Skin epidermis (tissue), 12 donors: Measurements from ENCODE around the gene ZBTB16.
A peak's percentile ranks its signal among the peaks of the same experiment; 100 is the strongest.

ENCODE experiments used
- H3K27ac ChIP-seq, 21 experiments: fragments of 200-600 bp; sonication (generic) in 11 of 21; one replicate each; pipeline ENCODE4 v1.5.0; 2020; ENCODE audit warnings: mild to moderate bottlenecking in 3 of 21, inconsistent platforms in 2 of 21, moderate library complexity in 2 of 21
- H3K4me3 ChIP-seq, 7 experiments: fragments of 200-600 bp; sonication (generic) in 2 of 7; one replicate each; pipeline ENCODE4 v1.5.0; 2020; ENCODE audit warnings: inconsistent platforms in 2 of 7, mild to moderate bottlenecking in 2 of 7, moderate library complexity in 1 of 7

Gene ZBTB16

DNA sequence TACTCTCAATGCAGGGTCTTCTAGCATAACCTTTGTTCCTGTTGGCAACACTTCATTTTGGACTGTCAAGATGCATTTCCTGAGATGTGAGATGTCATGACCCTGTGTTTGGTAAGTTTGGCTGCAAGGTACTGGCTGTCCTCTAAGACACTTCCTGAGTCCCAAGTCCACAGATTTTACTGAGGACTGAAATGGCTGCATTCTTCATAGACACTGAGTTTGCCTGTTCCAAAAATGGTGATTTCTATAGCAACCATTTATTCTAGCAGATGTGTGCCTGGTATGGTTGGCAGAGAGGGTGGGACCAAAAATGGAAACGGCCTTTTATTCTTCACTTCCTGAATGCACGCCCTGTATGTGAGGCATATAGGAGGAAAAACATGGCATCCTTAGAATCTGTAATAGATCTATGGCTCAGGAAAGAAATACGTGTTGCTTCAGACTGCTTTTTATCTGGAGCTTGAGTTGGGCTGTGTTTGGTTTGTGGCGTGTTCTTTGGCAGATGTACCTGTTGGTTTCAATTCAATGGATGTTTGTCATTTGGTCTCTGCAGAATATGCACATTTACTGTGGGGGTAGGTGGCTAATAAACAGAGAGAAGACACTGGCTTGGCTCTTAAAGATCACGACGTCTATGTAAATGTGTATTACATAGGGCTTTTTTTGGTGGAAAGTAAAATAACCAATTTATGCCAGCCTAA, 62.4 kb downstream of the ZBTB16 start:
- Histone ChIP-seq H3K27ac (no peak overlapping the region), H3K4me3 (no peak overlapping the region)

DNA sequence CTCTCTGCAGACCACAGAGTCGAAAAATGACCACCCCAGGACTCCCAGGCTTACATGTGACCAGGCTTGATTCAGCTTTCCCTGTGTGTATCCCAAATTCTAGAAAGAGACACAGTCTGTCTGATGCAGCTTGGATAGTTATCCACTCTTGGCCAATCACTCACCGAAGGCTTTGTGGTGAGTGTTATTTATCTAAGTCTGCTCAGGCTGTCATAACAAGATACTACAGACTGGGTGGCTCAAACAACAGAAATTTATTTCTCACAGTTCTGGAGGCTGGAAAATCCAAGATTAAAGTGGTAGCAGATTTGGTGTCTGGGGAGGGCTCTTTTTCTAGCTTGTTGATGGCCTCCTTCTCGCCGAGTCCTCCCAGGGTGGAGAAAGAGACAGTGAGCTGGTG, 63.2 kb downstream of the ZBTB16 start:
- H3K27ac ChIP-seq, result no peak overlapping the region
- no peak overlapping the region for H3K4me3 ChIP-seq

DNA sequence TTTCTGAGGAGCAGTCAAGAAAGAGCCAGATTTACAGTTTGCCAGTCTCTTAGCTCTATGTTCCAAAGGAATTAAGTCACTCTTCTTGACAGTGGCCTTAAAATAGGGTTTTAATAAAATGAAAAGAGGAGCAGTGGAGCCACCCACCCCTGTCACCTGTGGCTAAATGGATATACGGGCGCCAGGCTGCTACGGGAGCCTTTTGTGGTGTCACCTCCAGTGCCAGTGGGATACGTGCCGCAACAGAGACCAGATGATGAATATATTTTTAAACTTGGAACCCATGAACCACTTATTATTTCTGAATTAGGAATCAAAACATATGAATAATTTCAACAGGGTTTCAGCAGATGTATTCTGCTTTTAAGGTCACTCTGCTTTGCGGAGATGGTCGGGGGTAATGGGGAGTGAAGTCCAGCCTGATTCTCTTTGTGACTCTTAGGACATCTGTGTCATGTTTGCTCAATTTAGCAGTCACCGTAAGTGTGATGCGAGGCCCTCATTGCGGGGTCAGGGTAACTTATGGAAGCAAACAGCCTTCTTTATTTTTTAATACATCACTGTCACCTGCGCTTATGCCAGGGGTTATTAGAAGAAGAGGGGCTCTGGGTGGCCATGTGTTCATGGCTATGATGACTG, 64.3 kb downstream of the ZBTB16 start:
- Histone ChIP-seq H3K4me3 (no peak overlapping the region), H3K27ac (no peak overlapping the region)

DNA sequence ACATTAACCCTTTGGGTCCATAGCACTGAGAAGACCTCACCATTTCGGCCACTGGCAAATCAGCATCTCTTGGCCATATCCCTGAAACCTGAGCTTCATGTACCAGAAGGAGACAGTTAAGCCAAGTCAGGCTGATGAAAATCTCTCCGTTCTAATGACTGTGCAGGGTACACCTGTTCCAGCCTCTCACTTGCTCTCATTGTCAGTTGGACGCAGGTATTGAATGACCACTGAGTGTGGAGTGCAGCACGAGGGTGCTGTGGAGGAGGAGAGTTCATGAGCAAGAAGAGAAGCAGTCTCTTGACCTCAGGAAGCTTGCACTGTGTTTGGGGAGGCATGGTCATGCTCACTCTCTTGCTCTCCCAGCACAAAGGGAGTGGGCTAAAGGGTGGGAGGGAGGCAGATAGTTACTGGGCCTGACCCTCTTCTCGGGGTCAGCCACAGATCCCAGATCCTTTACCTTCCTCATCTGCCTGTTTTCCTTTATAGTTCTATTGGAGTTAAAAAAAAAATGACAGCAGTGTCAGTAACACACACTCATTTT, 65.2 kb downstream of the ZBTB16 start:
- no peak overlapping the region for H3K27ac ChIP-seq

DNA sequence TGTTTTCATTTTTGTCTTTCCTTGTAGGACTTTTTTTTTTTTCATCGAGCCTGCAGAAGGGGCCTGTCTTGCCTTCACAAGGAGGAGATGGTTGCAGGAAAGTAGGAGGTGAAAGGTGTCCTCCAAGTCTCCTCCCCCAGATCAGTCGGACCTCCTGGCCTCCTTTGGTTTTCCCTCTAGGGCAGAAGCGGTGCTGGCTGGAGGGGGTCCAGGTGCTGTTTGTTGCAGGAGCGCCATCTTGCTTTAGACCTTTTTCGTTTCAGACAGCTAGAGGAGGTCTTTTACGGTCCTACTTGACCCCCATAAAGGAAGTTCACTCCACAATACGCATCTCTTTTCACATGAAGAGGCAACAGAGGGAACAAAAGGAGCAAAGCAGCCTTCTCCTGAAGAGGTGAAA, 66.0 kb downstream of the ZBTB16 start:
- Histone ChIP-seq H3K4me3 (no peak overlapping the region), H3K27ac (no peak overlapping the region)

More for the DNA sequence above, 65.2 kb downstream of the ZBTB16 start:
- no peak overlapping the region for H3K4me3 ChIP-seq

DNA sequence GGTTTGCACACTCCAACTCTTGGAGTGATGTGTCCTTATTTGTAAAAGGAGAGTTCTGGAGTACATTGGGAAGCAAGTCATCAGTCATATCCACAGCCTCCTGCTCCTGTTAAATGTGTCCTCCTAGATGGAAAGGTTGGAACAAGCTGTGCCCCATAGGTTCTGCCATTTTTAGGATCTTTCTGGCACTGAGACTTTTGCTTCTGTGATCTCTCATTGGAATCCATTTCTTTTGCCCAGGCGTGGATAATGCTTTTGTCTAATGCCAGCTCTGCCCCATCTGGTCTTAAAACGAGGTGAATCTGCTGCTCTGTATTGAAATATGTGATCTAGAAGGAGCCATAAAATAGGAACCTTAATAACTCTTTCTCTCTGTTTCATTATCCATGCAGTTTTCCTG, 66.4 kb downstream of the ZBTB16 start:
- Histone ChIP-seq H3K4me3 (no peak overlapping the region), H3K27ac (no peak overlapping the region)

DNA sequence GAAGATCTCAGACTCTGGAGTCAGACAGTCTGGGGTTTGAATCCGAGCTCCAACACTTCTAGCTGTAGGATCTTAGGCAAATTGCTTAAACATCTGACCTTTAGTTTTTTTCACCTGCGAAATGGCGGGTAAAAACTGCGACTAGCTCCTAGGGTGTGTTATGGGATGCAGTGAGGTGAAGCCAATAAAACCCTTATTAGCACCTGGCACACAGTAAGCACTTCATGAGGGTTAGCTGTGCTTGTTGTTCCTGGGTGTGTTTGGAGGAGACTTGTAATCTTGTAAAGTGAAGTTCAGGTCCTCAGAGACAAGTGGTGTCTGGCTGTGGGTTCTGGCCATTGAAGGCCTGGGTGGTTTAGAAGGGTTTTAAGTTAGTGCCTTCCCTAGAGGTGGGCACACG, 68.9 kb downstream of the ZBTB16 start:
- H3K27ac ChIP-seq, result no peak overlapping the region
- H3K4me3 ChIP-seq, result no peak overlapping the region

DNA sequence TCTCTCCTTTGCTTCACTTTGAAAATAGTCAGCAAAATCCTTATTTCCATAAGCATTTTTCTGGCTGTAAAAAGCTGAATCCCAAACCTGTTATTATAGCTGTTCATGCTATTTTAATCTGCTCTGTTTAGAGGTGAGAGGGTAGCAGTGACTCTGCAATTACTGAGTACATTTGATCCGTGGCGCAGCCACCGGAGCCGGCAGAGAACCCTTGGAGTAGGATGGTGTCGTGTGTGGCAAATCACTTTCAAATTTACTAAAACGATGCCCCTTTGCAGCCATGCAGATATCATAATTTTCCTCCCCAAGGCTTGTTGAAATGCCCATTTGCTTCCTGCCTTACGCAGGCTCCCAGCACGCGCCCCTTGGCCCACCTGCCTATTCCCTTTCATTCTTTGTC, 69.6 kb downstream of the ZBTB16 start:
- Histone ChIP-seq H3K4me3 (no peak overlapping the region), H3K27ac (no peak overlapping the region)

DNA sequence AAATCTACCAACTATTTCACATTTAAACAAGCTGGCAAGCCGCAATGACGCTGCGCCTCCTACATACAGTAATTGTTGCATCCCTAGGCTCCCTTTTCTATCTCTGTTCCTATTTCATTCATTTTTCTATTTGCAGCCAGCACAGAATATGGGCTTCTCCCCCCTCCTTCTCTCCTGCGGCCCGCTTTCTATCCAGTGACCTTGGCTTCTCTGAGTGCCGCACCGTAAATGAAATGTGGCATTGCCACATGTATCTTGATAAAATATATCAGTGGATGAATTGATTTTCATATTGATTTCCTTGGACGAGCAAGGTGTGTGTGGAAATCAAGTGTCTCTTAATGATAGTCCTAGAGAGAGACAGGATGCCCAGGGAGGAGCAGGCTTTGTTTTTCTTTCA, 70.2 kb downstream of the ZBTB16 start:
- Histone ChIP-seq H3K27ac (peak overlapping the region in 1 of 21 experiments; percentile 25), H3K4me3 (no peak overlapping the region)

DNA sequence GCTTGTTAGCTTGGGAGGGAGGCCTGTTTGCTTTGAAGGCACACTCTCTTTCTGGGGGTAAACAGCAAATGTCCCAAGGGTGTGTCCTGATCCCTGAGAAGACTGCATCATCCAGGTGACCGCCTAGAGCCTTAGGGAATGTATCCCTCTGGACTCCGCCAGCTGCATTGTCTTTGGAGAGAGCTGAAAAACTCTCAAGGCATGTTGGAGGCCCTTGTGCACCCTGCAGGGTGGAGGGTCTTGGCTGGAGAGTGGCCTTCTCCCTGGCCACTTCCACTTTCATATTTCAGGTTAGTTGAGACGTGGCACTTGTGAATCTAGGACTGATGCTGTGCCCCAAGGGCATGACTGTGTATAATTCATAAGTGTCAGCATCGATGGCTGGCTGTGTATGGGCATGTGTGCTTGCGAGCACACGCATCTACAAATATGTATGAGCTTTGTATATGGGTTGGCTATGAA, 70.6 kb downstream of the ZBTB16 start:
- Histone ChIP-seq H3K4me3 (no peak overlapping the region), H3K27ac (peak overlapping the region in 2 of 21 experiments; percentile 5 to 25)

DNA sequence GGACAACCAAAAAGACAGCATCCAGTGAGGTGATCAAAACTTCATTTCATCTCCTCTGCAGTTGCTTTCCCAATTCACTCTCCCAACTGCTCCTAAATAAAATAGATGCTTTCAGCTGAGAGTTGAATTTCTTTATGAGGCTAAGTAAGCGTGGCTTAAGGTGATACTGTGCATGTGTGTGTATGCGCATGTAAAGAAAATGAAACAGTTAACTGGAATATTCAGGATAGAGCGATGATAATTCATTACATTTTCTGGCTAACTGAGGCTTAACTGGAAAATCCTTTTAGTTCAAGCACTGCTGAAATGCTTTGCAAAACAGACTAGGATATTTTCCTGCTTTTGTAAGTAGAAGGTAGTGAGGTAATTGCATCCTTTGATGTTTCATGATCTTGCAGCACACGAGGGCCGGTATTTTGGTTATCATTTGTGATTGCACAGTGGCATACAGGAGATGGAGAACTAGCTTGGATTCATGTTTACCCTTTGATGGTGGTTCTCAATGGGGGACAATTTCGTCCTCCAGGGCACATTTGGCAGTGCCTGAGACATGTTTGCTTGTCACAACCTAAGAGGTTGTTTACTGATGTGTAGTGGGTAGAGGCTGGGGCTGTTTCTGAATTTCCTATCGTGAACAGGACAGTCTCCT, 71.2 kb downstream of the ZBTB16 start:
- Histone ChIP-seq H3K27ac (peak overlapping the region in 2 of 21 experiments; percentile 5 to 12), H3K4me3 (no peak overlapping the region)

DNA sequence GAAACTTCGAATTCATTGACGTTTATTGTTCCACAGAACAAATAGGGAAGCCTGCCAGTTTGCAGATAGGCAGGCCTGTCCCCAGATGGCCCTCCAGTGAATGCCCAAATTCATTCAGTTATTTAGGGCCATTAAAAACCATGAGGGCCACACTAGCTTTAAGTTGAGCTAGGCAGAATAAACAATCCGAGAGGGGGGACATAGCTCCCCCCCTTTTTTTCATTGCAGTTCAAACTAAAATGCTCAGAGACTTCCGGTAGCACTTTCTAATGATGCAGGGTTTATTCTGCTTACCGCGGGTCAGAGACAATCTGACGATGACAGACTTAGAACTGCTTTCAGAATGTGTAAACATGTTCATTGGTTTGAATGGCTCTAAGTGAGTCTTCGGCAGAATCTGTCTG, 72.0 kb downstream of the ZBTB16 start:
- Histone ChIP-seq H3K4me3 (no peak overlapping the region), H3K27ac (peak overlapping the region in 2 of 21 experiments; percentile 12 to 79)

DNA sequence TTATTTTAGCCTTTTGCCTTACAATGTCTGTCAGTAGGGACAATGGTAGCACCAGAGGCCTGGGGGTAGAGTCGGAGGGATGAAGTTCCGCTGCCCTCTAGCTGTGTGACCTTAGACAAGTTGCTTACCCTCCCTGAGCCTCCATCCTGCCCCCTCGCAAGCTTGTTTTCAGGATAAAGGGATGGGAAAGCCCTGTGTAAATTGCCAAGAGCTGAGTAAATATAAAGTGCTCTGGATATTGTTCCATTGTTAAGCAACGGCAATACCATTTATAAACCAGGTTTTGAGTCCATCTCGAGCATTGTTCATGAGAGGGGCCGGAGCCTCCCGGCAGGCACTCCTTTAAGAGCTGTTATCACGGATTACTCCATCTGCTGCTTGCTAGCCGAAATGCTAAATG, 72.9 kb downstream of the ZBTB16 start:
- H3K4me3 ChIP-seq, result no peak overlapping the region
- H3K27ac ChIP-seq, result peak overlapping the region in 8 of 21 experiments; percentile 3 to 87 (median 66)

DNA sequence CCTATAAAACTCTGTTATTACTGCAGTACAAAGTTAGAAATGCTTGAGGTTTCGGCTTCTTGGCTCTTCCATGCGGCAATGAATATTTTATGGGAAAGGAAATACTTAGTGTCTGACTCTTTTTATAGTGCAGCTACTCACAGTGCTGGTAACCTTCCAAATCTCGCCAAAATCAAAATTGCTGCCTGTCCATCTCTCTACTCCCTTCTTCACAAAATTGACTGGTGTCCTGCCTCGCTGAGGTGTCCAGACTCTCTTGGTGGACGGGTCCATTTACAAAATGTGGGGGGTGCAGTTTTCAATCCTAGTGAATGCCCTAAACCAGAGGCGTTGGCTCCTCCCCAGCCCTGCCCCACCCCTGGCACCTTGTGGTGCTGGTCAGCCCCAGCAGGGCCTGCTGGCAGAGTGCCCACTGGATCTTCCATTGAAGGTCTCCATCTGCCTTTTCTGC, 73.5 kb downstream of the ZBTB16 start:
- Histone ChIP-seq H3K27ac (peak overlapping the region in 7 of 21 experiments; percentile 14 to 87 (median 64)), H3K4me3 (no peak overlapping the region)

DNA sequence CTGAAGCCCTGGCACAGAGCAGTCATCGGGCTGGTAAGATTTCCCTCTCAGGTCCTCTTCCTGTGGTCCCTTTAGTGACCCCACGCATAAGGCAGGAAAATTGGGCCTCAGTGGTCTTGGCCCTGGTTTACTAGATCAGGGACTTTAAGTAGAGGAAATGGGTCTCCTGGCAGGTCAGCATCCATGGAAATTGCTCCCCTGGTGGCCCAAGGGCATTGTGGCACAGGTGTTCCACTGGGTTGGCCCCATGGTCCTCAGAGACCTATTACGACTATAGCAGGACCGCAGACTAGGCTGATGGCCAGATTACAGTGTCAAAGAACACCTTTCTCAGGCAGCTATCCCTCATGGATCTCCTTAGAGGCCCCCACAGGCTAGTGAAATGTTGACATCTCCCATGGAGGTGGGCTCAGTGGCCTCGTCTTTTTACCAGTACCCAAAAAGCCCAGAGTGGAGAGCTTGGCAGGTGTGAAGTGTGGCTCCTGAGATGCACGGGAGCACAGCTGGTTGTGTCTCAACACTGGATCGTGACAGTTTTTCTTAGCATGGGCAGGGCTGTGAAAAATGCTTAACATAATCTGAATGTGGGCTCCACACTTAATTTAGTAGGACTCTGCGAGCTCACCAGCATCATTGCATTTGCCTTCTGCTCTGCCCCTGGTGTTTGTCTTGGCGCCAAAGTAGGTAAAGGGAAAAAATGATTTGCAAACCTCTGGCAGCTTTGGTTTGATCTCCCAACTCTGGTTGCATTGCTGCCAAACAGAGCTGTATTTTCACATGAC, 74.2 kb downstream of the ZBTB16 start:
- Histone ChIP-seq H3K4me3 (no peak overlapping the region), H3K27ac (peak overlapping the region in 5 of 21 experiments; percentile 9 to 87 (median 34))

DNA sequence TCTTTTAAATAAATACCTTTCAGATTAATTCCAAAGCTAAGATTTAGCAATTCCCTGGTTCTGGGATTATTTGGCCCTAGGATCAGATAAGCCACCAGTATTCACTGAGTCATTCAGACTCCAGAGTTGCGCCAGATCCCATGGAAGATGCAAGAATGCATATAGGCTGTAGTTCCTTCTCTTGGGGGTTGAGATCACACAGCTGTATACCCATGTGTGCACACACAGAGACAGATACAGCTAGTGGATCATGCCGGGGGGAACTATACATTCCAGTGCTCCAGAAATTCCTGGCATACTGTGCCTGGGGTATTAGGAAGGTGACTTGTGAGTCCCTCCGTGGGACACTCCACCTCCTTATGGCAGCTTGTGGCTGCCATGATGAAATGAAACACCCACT, 75.4 kb downstream of the ZBTB16 start:
- Histone ChIP-seq H3K27ac (peak overlapping the region in 8 of 21 experiments; percentile 15 to 79 (median 44)), H3K4me3 (no peak overlapping the region)

DNA sequence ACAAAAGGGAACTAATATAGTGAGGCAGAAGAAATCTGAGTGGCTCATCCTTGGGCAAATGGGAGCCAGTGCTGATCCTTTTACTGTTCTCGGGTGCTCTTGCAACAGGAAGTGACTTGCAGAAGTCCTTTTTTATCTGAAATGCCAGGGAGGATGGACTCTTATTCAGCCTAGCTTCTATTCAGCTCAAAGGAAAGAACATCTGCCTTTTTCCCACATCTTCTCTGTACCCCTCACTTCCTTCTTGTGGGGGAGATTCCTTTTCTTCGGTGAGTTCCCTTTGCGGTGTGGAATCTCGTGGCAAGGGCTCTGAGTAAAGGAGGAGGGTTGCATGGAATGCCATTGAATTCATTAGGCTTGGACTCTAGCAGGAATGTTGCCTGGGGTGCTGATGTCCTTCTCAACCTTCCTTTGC, 76.2 kb downstream of the ZBTB16 start:
- Histone ChIP-seq H3K27ac (peak overlapping the region in 10 of 21 experiments; percentile 8 to 79 (median 30)), H3K4me3 (no peak overlapping the region)

DNA sequence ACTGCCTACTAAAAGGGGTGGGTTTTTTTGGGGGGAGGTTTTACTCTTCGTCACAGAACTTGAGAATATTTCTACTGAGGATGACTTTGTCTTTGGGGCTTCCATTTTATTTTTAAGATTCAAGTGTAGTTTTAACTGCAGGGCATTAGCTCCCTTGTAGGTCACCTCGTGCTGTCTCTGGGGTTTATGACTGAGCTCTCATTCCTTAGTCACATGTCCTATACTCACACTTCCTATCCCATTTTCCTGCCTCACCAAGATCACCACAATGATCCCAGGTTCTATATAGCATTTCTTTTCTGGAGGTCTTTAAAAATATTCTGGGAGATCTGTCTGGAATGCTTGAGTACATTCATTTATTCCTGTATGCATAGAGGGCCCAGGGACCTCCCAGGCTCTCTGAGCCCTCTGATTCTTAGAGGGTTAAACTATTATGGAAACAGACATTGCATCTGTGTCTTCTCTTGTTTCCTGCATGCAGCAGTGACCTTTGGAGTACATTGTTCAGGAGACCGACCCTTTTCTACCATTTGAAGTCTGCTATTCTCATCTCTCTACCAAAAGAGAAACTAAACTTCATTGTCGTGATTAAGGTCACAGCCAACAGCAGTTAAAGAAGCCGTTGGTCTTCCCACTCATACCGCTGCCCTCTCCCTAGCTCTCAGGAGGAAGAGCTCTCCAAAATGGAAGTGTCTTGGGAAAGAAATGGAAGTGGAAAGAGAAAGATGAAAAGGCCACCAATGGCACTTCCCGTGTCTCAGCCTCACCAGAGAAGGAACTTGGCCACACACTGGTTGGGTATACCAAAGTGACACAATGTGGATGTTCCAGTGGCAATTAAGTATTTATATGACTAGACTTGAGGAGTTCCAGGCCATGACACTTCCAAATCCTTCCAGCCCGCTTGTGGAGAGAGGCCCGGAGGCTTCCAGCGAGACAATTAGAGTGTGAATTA, 77.5 kb downstream of the ZBTB16 start:
- Histone ChIP-seq H3K27ac (peak overlapping the region in 7 of 21 experiments; percentile 3 to 59 (median 47)), H3K4me3 (no peak overlapping the region)

DNA sequence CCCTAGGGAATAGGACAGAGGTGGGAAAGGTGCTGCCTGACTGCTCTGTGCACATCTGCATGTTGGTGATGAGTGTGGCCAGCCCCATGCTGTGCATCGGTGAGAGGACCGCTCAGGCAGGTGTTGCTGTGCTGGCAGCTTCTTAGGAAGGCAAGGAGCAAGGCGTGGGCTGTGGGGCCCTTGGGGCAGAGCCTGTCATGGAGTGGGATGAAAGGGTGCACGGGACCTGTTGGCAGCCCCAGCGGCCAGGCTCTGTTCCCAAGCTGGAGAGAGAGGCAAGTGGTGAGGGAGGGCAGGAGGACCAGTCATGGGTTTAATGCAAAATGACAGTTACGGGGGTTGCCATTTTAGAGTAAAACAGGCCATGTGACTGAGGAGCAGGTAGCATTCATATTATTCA, 78.3 kb downstream of the ZBTB16 start:
- no peak overlapping the region for H3K4me3 ChIP-seq

More for the DNA sequence above, 78.3 kb downstream of the ZBTB16 start:
- no peak overlapping the region for H3K27ac ChIP-seq
